GM18861 (cell line): ENCODE data around the gene PCIF1.

Source experiments
- ATAC-seq: cut with Tn5 transposase; IDR thresholded peaks from one replicate; pipeline ENCODE4 v1.9.1; 2021; ENCODE audit not compliant: unreplicated experiment

Gene PCIF1

GRCh38 chr20:45904583-45905504 is 29.6 kb upstream of the PCIF1 start:
- no peak for ATAC-seq

GRCh38 chr20:45905505-45906079 is 28.9 kb upstream of the PCIF1 start:
- no peak for ATAC-seq

DNA sequence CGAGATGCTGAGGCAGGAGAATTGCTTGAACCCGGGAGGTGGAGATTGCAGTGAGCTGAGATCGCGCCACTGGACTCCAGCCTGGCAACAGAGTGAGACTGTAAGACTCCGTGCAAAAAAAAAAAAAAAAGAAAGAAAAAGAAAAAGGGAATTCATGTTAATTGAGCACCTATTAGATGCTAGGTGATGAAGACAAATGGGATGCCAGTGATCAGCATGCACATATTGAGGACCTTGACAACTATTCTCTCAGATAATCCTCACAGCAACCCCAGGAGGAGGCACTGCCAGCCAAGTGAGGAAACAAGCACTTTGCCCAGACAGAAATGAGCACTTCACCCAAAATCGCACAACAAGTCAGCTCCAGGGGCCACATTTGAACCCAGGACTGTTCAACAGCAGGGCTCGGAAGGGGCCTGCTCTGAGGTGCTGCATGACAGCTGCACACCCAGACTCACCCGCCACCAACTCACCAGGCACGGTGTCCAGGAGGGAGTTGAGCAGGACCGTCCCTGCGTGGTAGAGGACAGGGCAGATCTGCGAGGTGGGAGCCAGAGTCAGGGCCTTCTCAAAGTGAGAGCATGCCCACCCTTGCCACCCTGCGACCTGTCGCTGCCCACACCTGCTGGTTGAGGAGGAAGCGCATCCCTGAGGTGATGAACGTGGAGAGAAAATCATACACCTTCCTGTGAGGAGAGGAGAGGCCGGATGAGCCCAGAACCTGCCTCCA is 27.1 kb upstream of the PCIF1 start:
- no peak for ATAC-seq

GRCh38 chr20:45908084-45908483 is 26.4 kb upstream of the PCIF1 start:
- no peak for ATAC-seq

GRCh38 chr20:45909336-45909808 is 25.1 kb upstream of the PCIF1 start:
- ATAC-seq, result no peak

GRCh38 chr20:45909817-45910669 is 24.4 kb upstream of the PCIF1 start:
- ATAC-seq, result no peak

GRCh38 chr20:45910670-45911485 is 23.6 kb upstream of the PCIF1 start:
- peak; percentile 78 for ATAC-seq

DNA sequence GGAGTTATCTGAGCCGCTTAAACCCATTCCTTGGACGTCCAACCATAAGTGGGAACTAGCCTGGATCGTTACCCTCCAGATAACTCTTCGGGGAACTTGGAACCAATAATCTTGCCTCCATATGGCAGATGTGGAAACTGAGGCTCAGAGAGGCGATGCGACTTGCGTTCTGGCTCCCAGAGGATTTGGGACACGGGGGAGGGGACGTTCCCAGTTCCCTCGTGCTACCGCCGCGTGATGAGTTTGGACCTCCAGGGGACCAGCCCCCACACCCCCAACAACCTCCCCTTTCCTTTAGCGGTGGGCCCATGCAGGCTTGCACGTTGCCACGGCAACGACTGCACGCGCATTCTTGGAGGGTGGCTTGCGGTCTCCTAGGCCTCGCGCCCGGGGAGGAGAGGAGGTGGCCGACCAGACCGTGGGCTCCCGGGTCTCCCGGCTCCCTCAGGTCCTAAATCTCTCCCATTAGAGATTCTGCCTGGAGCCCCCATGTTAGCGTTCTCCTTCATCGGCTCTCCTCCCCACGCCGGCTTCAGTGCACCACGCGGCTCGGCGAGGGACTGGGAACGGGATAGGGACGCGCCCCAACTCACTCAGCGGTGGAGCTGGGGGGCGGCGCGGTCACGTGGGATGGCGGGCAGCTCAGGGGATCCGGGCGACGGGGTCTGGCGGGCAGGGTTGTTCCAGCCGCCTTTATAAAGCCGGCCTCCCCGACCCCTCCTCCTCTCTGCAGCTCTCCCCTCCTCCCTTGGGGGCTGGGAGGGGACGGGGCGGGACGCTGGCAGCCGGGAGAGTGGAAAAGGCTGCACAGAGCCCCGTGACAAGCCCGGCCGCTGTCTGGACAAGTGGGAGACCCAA is 22.8 kb upstream of the PCIF1 start, which contains the start of gene PLTP:
Gene PLTP, minus strand, starts transcription at position 670 of the 858 bp plus-strand sequence. CDS start 703 bp downstream, outside the sequence.
- no peak for ATAC-seq

DNA sequence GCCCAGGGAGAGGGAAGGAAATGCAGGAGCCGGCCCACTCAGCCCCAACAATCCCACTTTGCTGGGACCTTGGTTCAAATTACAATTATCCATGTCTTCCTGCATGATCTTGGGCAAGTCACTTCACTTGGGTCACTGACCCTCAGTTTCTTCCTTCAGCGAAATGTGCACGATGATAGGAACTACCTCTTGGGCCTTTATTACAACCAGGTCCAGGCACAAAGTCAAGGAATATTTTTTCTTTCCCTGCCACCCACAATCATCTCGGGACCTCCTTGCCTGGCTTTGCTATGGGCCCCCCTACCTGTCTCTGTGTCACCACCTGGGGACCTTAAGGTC is 22.2 kb upstream of the PCIF1 start:
- no peak for ATAC-seq

DNA sequence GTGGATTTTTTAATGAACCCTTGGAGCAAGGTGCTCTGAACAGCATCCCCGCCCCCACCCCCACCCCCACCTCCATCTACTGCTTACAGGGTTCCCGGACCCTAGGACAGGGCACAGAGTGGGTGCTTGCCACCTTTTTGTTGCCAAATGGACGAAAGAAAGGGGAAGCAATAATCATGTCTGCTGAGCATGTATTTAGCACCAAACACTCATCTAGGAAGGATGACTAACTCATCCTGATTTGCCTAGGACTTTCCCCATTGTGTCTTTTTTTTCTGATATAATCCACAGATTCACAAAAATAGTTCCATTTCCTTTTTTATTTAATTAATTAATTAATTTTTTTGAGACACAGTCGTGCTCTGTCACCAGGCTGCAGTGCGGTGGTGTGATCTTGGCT is 21.4 kb upstream of the PCIF1 start:
- ATAC-seq, result no peak

GRCh38 chr20:45917790-45918141 is 16.7 kb upstream of the PCIF1 start:
- no peak for ATAC-seq

- ATAC-seq, result no peak
These were observed 16.2 kb upstream of the PCIF1 start for GRCh38 chr20:45918182-45918737.

DNA sequence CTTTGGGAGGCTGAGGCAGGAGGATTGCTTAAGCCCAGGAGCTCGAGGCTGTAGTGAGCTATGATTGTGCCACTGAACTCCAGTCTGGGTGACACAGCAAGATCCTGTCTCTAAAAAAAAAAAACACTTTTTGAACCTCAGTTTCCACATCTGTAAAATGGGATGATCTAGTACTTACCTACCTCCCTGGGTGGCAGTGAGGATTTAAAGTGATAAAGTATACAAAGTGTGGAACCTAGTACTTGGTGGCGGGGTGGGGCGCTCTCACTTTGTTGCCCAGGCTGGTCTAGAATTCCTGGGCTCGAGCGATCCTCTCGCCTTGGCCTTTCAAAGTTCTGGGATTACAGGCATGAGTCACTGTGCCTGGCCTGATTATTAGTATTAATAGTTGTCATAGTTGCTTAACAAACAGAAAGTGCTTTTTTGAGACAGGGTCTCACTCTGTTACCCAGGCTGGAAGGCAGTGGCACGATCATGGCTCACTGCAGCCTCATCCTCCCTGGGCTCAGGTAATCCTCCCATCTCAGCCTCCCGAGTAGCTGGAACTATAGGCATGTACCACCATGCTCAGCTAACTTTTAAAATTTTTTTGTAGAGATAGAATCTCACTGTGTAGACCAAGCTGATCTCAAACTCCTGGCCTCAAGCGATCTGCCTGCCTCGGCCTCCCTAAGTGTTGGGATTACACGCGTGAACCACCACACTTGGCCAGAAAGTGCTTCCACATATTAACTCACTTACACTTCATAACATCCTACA is 15.5 kb upstream of the PCIF1 start:
- no peak for ATAC-seq

GRCh38 chr20:45919542-45920399 is 14.7 kb upstream of the PCIF1 start:
- ATAC-seq, result no peak

DNA sequence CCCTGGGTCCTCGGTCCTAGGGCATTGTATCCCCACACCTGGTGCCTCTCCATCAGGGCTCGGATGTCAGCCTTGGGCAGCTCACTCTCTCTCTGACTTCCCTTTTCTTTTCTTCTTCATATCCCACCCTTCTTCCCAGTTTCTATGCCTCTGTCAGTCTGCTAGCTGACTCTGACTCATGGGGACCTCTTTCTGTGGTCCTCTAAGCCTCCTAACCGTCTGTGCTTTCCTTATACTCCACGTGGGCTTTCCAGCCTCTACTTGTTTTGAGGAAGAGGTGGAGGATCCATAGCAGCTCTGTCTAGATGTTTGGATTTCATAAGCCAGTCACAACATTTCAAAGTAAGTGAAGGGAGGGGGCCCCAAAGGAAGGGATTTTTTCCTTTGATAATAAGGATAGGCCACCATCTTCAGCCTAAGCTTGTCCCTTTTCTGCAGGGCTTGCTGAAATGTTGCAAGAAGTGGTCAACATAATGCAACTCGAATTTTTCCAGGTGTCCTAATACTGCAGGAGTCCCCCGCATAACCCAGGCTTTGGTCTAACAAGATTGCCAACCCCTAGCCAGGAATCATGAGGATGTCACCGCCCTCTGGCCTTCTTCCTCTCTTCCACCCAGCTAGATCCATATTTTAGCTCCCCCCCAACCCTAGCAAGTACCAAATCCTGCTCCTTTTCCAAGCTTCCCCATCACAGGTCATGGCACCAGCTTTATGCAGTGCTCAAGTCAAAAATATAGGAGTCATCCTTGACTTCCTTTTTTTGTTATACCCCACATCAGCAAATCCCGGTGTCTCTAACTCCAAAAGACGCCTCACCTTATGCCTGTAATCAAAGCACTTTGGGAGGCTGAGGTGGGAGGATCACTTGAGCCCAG is 13.8 kb upstream of the PCIF1 start:
- no peak for ATAC-seq
